Right lobe of liver (tissue), 6 donors: ENCODE results near the gene CLNK. TPM values are rescaled to one million over a fixed set of nuclear protein-coding genes. Genes with fewer than 3 reads are reported as not detected.

ENCODE experiments used
- ATAC-seq, 4 donors: fragments of 200-7000 bp; cut with Tn5 transposase; one replicate each; pipeline ENCODE4 v1.9.1; 2020; ENCODE audit warnings: mild to moderate bottlenecking in 4 of 4, moderate library complexity in 4 of 4
- DNase-seq, 3 donors: peaks; one replicate each; pipeline ENCODE4 v3.0.0-alpha.2; 2020
- H3K27ac ChIP-seq, 3 donors: fragments of 200-600 bp; one replicate each; pipeline ENCODE4 v1.8.0; 2022
- H3K27me3 ChIP-seq, 2 donors: fragments of 200-600 bp; one replicate each; pipeline ENCODE4 v1.8.0; 2022
- H3K36me3 ChIP-seq, 4 donors: fragments of 200-600 bp; sonication (generic) in 1 of 4; one replicate each; pipeline versions ENCODE4 v1.5.1 to v1.8.0; 2017 to 2022; ENCODE audit warnings: control low read depth in 1 of 4
- H3K4me1 ChIP-seq, 4 donors: fragments of 200-600 bp; sonication (generic) in 1 of 4; one replicate each; pipeline versions ENCODE4 v1.5.1 to v1.8.0; 2017 to 2022; ENCODE audit warnings: control low read depth in 1 of 4
- H3K4me3 ChIP-seq, 3 donors: fragments of 200-600 bp; one replicate each; pipeline ENCODE4 v1.8.0; 2022
- H3K9me3 ChIP-seq, 4 donors: fragments of 200-600 bp; sonication (generic) in 1 of 4; one replicate each; pipeline versions ENCODE4 v1.5.1 to v1.8.0; 2017 to 2022; ENCODE audit warnings: control low read depth in 1 of 4
- CTCF ChIP-seq, 4 donors: fragments of 200-600 bp in 3 of 4; fragments of 450-650 bp in 1 of 4; IDR thresholded peaks; one replicate each; pipeline versions ENCODE4 v1.5.1 to v1.8.0; 2016 to 2022; ENCODE audit warnings: antibody characterized with exemption in 4 of 4, mild to moderate bottlenecking in 2 of 4
- POLR2A ChIP-seq: fragments of 450-650 bp; IDR thresholded peaks from one replicate; pipeline ENCODE4 v1.6.1; 2017; ENCODE audit warnings: antibody characterized with exemption, mild to moderate bottlenecking
- WGBS: methylation state at CpG from one replicate; pipeline ENCODE4 v1.1.6; 2018; ENCODE audit warnings: low coverage, low lambda C conversion rate; ENCODE audit not compliant: insufficient coverage; ENCODE audit errors: missing lambda C conversion rate; 5-methylcytosine and 5-hydroxymethylcytosine counted together
- intact Hi-C, 2 donors: fragments of 100-400 bp; cut with DNase I; formaldehyde crosslinking; loops; one replicate each; pipeline versions ENCODE4 v1.11.2 to v1.14.1; 2022
- total RNA-seq, 6 experiments: library from RNA; depleted of rRNA in 2 of 6; stranded (reverse); fragments of >200 nt in 2 of 6; fragmentation: NEBNext Ultra II Directional in 3 of 6; extraction: Animal tissue kit (Norgen Biotek cat#: 25700) in 3 of 6; gene quantifications; one replicate each; pipeline versions ENCODE4 v1.1.0 to v1.2.4, GENCODE V29; 2016 to 2023
- donor health status: DM: no; HTN: yes; CAD: no.
- donor health status: DM: no; HTN: no; CAD: no.
- donor health status: DM: no; HTN: no; CAD: no.
- donor health status: DM: no; HTN: yes; CAD: no.
- donor health status: DM: no; HTN: yes; CAD: no.

Gene CLNK
- total RNA-seq, 6 experiments from 2014 or later = not detected

DNA sequence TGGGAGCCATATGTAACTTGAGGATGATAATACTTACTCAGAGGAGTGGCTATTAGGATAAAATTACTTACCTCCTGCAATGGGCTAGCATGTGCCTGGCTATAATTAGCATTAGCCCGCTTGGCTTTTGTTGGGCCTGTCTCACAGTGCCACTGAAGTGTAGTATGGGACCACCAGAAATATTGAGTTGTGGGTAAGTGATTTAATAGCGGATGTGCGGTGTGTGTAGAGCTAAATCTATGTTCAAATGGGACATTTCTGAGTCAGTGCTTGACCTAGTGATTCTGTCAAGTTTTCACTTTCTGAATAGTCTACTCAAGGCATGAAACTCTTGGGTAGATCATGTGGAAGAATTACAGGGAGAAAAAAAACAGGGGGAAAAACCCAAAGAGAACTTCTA, 3.5 kb upstream of the CLNK start:
- Histone ChIP-seq H3K27ac (no peak overlapping the region), H3K4me1 (no peaks in the 10 kb centered on the region), H3K4me3 (no peak overlapping the region), H3K27me3 (no peaks in the 10 kb centered on the region), H3K36me3 (no peaks in the 10 kb centered on the region), H3K9me3 (no peaks in the 10 kb centered on the region)
- WGBS = 73% methylated on average over 3 of the region's 3 CpGs
- DNase-seq (no peak), ATAC-seq (no peak)
- intact Hi-C loops = no loop called here
- TF ChIP-seq POLR2A (no peak), CTCF (IDR thresholded peaks at IDR 0.05) (no peak)

GRCh38 chr4:10687526-10687925, 3.0 kb upstream of the CLNK start:
- WGBS = 57% methylated on average over 5 of the region's 5 CpGs
- H3K27ac ChIP-seq = no peak overlapping the region
- intact Hi-C loops = no loop called here
- H3K36me3 ChIP-seq = no peaks in the 10 kb centered on the region
- H3K4me1 ChIP-seq = no peaks in the 10 kb centered on the region
- no peak for DNase-seq
- no peak for ATAC-seq
- TF ChIP-seq CTCF (IDR thresholded peaks at IDR 0.05) (no peak), POLR2A (no peak)
- H3K4me3 ChIP-seq = no peak overlapping the region
- no peaks in the 10 kb centered on the region for H3K27me3 ChIP-seq
- H3K9me3 ChIP-seq = no peaks in the 10 kb centered on the region

DNA sequence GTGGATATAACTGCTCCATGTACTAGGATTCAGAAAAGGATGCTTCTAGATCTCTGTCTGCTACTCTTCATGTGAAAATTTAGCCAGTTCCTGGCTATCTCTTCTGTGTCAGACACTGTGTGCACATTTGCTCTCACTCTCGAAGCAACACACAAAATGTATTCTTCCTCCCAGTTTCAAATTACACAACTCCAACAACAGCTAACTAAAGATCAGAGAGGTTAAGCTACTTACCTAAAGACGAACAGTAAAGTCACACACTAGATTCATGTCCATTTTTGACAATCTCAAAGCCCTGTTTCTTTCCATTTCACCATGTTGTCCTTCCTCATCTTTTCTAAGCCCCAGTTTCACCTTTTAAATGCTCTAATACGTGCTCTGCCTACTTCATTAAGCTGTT, 2.2 kb downstream of the CLNK start:
- intact Hi-C loops = no loop called here
- ATAC-seq (no peak), DNase-seq (no peak)
- Histone ChIP-seq H3K27me3 (no peaks in the 10 kb centered on the region), H3K36me3 (no peaks in the 10 kb centered on the region), H3K27ac (no peak overlapping the region), H3K4me1 (no peaks in the 10 kb centered on the region), H3K9me3 (no peaks in the 10 kb centered on the region), H3K4me3 (no peak overlapping the region)
- 42% methylated on average over 3 of the region's 3 CpGs for WGBS
- no peak for TF ChIP-seq POLR2A
- no peak for TF ChIP-seq CTCF (IDR thresholded peaks at IDR 0.05)

- ATAC-seq (no peak), DNase-seq (no peak)
- Histone ChIP-seq H3K4me1 (no peaks in the 10 kb centered on the region), H3K36me3 (no peaks in the 10 kb centered on the region), H3K27ac (no peak overlapping the region), H3K27me3 (no peaks in the 10 kb centered on the region), H3K9me3 (no peaks in the 10 kb centered on the region), H3K4me3 (no peak overlapping the region)
- intact Hi-C loops = no loop called here
- WGBS = 55% methylated on average over 5 of the region's 5 CpGs
- TF ChIP-seq POLR2A = no peak
- no peak for TF ChIP-seq CTCF (IDR thresholded peaks at IDR 0.05)
These were observed 6.6 kb downstream of the CLNK start for GRCh38 chr4:10677796-10678497.
